GM23338 (cell line): Measurements from ENCODE around the gene PPP1R12C. TPM values are rescaled to one million over a fixed set of nuclear protein-coding genes. Genes with fewer than 3 reads are reported as not detected.

ENCODE experiments used
- ATAC-seq: fragments of 200-7000 bp; cut with Tn5 transposase; 3 replicates; pipeline ENCODE4 v1.9.1; 2020
- DNase-seq: peaks from one replicate; pipeline ENCODE4 v3.0.0-alpha.2; 2015; ENCODE audit warnings: low spot score
- H2AFZ ChIP-seq: fragments of 200-600 bp; sonication (generic); 2 replicates; pipeline ENCODE4 v1.8.0; 2016; ENCODE audit warnings: antibody characterized with exemption, mild to moderate bottlenecking, moderate library complexity
- H3F3A ChIP-seq: fragments of 200-600 bp; sonication (generic); replicated peaks from 2 replicates; pipeline ENCODE4 v1.8.0; 2017; ENCODE audit warnings: antibody characterized with exemption, mixed run types, low read depth
- H3K27ac ChIP-seq: fragments of 200-600 bp; sonication (generic); 2 replicates; pipeline ENCODE4 v1.6.1; 2016; ENCODE audit warnings: low read depth
- H3K27me3 ChIP-seq: fragments of 200-600 bp; sonication (generic); 2 replicates; pipeline ENCODE4 v1.8.0; 2016; ENCODE audit warnings: mild to moderate bottlenecking, mixed run types, moderate library complexity; ENCODE audit not compliant: insufficient read depth
- H3K36me3 ChIP-seq: fragments of 200-600 bp; sonication (generic); 2 replicates; pipeline ENCODE4 v1.8.0; 2016; ENCODE audit warnings: mild to moderate bottlenecking; ENCODE audit not compliant: insufficient read depth
- H3K4me1 ChIP-seq: fragments of 200-600 bp; sonication (generic); 2 replicates; pipeline ENCODE4 v1.8.0; 2016; ENCODE audit warnings: mild to moderate bottlenecking, moderate library complexity; ENCODE audit not compliant: insufficient read depth
- H3K4me2 ChIP-seq: fragments of 200-600 bp; sonication (generic); 2 replicates; pipeline ENCODE4 v1.7.1; 2017; ENCODE audit warnings: mixed run types
- H3K4me3 ChIP-seq: fragments of 200-600 bp; sonication (generic); 2 replicates; pipeline ENCODE4 v1.6.1; 2016; ENCODE audit warnings: mixed run types
- H3K79me2 ChIP-seq: fragments of 200-600 bp; sonication (generic); replicated peaks from 2 replicates; pipeline ENCODE4 v1.8.0; 2017; ENCODE audit warnings: mild to moderate bottlenecking; ENCODE audit not compliant: insufficient read depth
- H3K9me2 ChIP-seq: fragments of 200-600 bp; sonication (generic); 2 replicates; pipeline ENCODE4 v1.8.0; 2017; ENCODE audit not compliant: insufficient read depth
- H4K20me1 ChIP-seq: fragments of 200-600 bp; sonication (generic); replicated peaks from 2 replicates; pipeline ENCODE4 v1.8.0; 2017; ENCODE audit warnings: mild to moderate bottlenecking; ENCODE audit not compliant: insufficient read depth
- H3K27ac Mint-ChIP-seq: 2 replicates; pipeline ENCODE4 v1.8.0; 2020; ENCODE audit warnings: inconsistent platforms, mild to moderate bottlenecking, moderate library complexity, mixed read lengths
- H3K27me3 Mint-ChIP-seq: 3 replicates; pipeline ENCODE4 v1.8.0; 2022; ENCODE audit warnings: low read depth, mild to moderate bottlenecking, moderate library complexity, mixed read lengths, inconsistent platforms; ENCODE audit not compliant: insufficient read depth, poor library complexity
- H3K36me3 Mint-ChIP-seq: 3 replicates; pipeline ENCODE4 v1.8.0; 2021; ENCODE audit warnings: low read depth, mild to moderate bottlenecking, inconsistent platforms, moderate library complexity, mixed read lengths
- H3K4me1 Mint-ChIP-seq: 3 replicates; pipeline ENCODE4 v1.8.0; 2020; ENCODE audit warnings: mild to moderate bottlenecking, inconsistent platforms, mixed read lengths
- H3K4me3 Mint-ChIP-seq: 3 replicates; pipeline ENCODE4 v1.8.0; 2021; ENCODE audit warnings: moderate library complexity, mild to moderate bottlenecking, inconsistent platforms, mixed read lengths
- H3K9me3 Mint-ChIP-seq: 3 replicates; pipeline ENCODE4 v1.8.0; 2020; ENCODE audit warnings: moderate library complexity, mild to moderate bottlenecking, inconsistent platforms, mixed read lengths
- CREB1 ChIP-seq: fragments of 250-450 bp; sonication (Bioruptor Pico); IDR thresholded peaks from 2 replicates; pipeline ENCODE4 v1.5.0; 2020; ENCODE audit warnings: low read depth, mild to moderate bottlenecking, moderate library complexity
- CTCF ChIP-seq, 2 experiments: fragments of 200-600 bp in 1 of 2; sonication (generic) in 1 of 2; conservative IDR thresholded peaks; 2 replicates each; pipeline versions ENCODE4 v1.5.1 to v1.6.1; 2016 to 2017; ENCODE audit warnings: antibody characterized with exemption in 2 of 2, low read depth in 2 of 2, mild to moderate bottlenecking in 2 of 2, moderate library complexity in 1 of 2
- ETS1 ChIP-seq: IDR thresholded peaks from 2 replicates; pipeline ENCODE4 v1.6.1; 2016; ENCODE audit warnings: antibody characterized with exemption
- EZH2 ChIP-seq: fragments of 200-600 bp; sonication (generic); IDR thresholded peaks from one replicate; pipeline ENCODE4 v1.8.0; 2017; ENCODE audit warnings: antibody characterized with exemption, mild to moderate bottlenecking, low read depth; ENCODE audit not compliant: unreplicated experiment
- EZH2phosphoT487 ChIP-seq: fragments of 200-600 bp; sonication (generic); IDR thresholded peaks from one replicate; pipeline ENCODE4 v1.8.1; 2018; ENCODE audit warnings: antibody characterized with exemption; ENCODE audit not compliant: unreplicated experiment
- JUNB ChIP-seq: IDR thresholded peaks from one replicate; pipeline ENCODE4 v1.6.1; 2016; ENCODE audit warnings: antibody characterized with exemption; ENCODE audit not compliant: unreplicated experiment
- NANOG ChIP-seq: IDR thresholded peaks from 2 replicates; pipeline ENCODE4 v1.6.1; 2016; ENCODE audit warnings: antibody characterized with exemption, borderline replicate concordance
- POLR2AphosphoS5 ChIP-seq: IDR thresholded peaks from 2 replicates; pipeline ENCODE4 v1.6.1; 2016; ENCODE audit warnings: antibody characterized with exemption, low read depth
- REST ChIP-seq: IDR thresholded peaks from one replicate; pipeline ENCODE4 v1.6.1; 2018; ENCODE audit warnings: antibody characterized with exemption; ENCODE audit not compliant: unreplicated experiment
- STAT1 ChIP-seq: IDR thresholded peaks from one replicate; pipeline ENCODE4 v1.6.1; 2016; ENCODE audit warnings: antibody characterized with exemption; ENCODE audit not compliant: unreplicated experiment
- ZNF114 ChIP-seq: fragments of 250-450 bp; sonication (Bioruptor Pico); IDR thresholded peaks from 2 replicates; pipeline ENCODE4 v1.5.0; 2020; ENCODE audit warnings: mild to moderate bottlenecking, moderate library complexity
- polyA plus RNA-seq: library from polyadenylated mRNA; unstranded; fragments of >200 nt; fragmentation: Nextera tagmentation; extraction: Ambion mirVana; gene quantifications from 2 replicates; pipeline ENCODE4 v1.2.1, GENCODE V29; 2016
- total RNA-seq: library from RNA; depleted of rRNA; stranded (reverse); fragments of >200 nt; shearing (Covaris generic); gene quantifications from 2 replicates; pipeline ENCODE4 v1.2.3, GENCODE V29; 2014

PPP1R12C gene
- total and polyA plus RNA-seq, 2 experiments from 2014 or later, result 33.2 to 83.9 TPM

GRCh38 chr19:55101261-55101660 is 16.2 kb downstream of the PPP1R12C start (continued):
- no peak for TF ChIP-seq CTCF (conservative IDR thresholded peaks at IDR 0.05; ENCODE audit: low read depth in 2 of 2)
- TF ChIP-seq NANOG, result no peak
- no peak for TF ChIP-seq CREB1 (CRISPR knock-in tag)
- no peak for TF ChIP-seq POLR2AphosphoS5
- no peak for TF ChIP-seq EZH2
- no peak for TF ChIP-seq ETS1
- TF ChIP-seq STAT1, result no peak
- TF ChIP-seq ZNF114, result no peak
- TF ChIP-seq JUNB, result no peak
- no peak for TF ChIP-seq EZH2phosphoT487
- no peak for TF ChIP-seq REST

GRCh38 chr19:55099557-55100506 is 17.6 kb downstream of the PPP1R12C start:
- H3K27me3 Mint-ChIP-seq, result peaks cover 12% of the 10 kb centered on the region
- Histone ChIP-seq H3F3A (peaks cover under 1% of the 10 kb centered on the region; the same call in 1 of the 2 replicates), H3K9me2 (no peaks in the 10 kb centered on the region), H4K20me1 (peaks cover 4% of the 10 kb centered on the region; the same call in 1 of the 2 replicates), H3K4me3 (no peak overlapping the region), H3K4me1 (peaks cover 7% of the 10 kb centered on the region), H2AFZ (no peak overlapping the region), H3K27me3 (no peaks in the 10 kb centered on the region), H3K79me2 (no peaks in the 10 kb centered on the region), H3K36me3 (peaks cover 4% of the 10 kb centered on the region), H3K4me2 (no peak overlapping the region), H3K27ac (0 out of 2 replicates have a peak overlapping the region, but pooled peaks have one; percentile 55)
- DNase-seq, result peak; percentile 79
- H3K36me3 Mint-ChIP-seq, result peaks cover 16% of the 10 kb centered on the region
- no peak overlapping the region for H3K4me3 Mint-ChIP-seq
- no peak overlapping the region for H3K27ac Mint-ChIP-seq
- H3K4me1 Mint-ChIP-seq, result peaks cover 15% of the 10 kb centered on the region
- ATAC-seq, result peak; percentile 49
- H3K9me3 Mint-ChIP-seq, result no peaks in the 10 kb centered on the region; the same call in 2 of the 3 replicates
- TF ChIP-seq EZH2phosphoT487 (no peak), CREB1 (CRISPR knock-in tag) (no peak), EZH2 (no peak), CTCF (conservative IDR thresholded peaks at IDR 0.05; ENCODE audit: low read depth in 2 of 2) (peak; percentile 69 to 70)
